DOHH2 (cell line): ENCODE results near the gene SREK1IP1.

Experiments used
- EZH2phosphoT487 ChIP-seq: fragments of 200-600 bp; sonication (generic); IDR thresholded peaks from 2 replicates; pipeline ENCODE4 v1.6.1; 2017; ENCODE audit warnings: borderline replicate concordance, mild to moderate bottlenecking, antibody characterized with exemption, low read length, moderate library complexity, mixed read lengths
- TF ChIP-seq, protein P1 (sequence below): fragments of 200-600 bp; sonication (generic); IDR thresholded peaks from one replicate; pipeline ENCODE4 v1.5.1; 2014; ENCODE audit warnings: antibody characterized with exemption, mild to moderate bottlenecking, low read depth, low read length; ENCODE audit not compliant: poor library complexity, severe bottlenecking

DNA sequence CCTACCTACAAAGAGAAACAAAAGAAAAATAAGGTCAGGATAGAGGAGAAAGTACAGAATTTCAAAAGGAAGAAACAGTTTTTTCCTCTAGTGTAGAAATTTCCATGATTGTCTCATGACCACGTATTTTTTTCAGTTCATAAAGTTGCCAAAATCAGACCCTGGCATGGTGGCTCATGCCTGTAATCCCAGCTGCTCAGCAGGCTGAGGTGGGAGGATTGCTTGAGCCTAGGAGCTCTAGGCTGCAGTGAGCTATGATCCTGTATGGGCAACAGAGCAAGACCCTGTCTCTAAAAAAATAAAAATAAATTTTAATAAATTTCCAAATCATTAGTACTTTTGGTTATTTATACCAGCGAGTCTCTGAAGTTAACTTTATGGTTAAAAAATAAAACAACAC, 38.0 kb upstream of the SREK1IP1 start:
- TF ChIP-seq, protein P1, sequence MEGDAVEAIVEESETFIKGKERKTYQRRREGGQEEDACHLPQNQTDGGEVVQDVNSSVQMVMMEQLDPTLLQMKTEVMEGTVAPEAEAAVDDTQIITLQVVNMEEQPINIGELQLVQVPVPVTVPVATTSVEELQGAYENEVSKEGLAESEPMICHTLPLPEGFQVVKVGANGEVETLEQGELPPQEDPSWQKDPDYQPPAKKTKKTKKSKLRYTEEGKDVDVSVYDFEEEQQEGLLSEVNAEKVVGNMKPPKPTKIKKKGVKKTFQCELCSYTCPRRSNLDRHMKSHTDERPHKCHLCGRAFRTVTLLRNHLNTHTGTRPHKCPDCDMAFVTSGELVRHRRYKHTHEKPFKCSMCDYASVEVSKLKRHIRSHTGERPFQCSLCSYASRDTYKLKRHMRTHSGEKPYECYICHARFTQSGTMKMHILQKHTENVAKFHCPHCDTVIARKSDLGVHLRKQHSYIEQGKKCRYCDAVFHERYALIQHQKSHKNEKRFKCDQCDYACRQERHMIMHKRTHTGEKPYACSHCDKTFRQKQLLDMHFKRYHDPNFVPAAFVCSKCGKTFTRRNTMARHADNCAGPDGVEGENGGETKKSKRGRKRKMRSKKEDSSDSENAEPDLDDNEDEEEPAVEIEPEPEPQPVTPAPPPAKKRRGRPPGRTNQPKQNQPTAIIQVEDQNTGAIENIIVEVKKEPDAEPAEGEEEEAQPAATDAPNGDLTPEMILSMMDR, result no peak
- TF ChIP-seq EZH2phosphoT487, result no peak
